OCI-M1 (cell line): ENCODE measurements around the gene DESI1.
"Not testable (repeated sequence)": the region's sequence is repeated elsewhere in the genome, so short reads cannot be mapped to it uniquely, and the experiment has no call there.

ENCODE experiments used
- DNase-seq: peaks from one replicate; lab custom pipeline; 2025; lab: John Stamatoyannopoulos, UW

Gene DESI1

DNA sequence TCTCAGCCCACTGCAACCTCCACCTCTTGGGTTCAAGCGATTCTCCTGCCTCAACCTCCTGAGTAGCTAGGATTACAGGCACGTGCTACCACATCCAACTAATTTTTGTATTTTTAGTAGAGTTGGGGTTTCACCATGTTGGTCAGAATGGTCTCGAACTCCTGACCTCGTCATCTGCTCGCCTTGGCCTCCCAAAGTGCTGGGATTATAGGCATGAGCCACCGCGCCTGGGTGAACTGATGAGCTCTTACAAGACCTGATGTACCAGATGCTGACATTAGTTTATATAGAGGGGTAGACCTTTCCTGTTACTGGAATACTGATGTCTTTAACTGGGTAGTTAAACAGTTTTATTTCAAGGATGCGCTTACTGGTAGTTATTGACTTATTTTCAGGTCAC lies 13.8 kb upstream of the DESI1 start:
- not testable (repeated sequence) for DNase-seq

DNA sequence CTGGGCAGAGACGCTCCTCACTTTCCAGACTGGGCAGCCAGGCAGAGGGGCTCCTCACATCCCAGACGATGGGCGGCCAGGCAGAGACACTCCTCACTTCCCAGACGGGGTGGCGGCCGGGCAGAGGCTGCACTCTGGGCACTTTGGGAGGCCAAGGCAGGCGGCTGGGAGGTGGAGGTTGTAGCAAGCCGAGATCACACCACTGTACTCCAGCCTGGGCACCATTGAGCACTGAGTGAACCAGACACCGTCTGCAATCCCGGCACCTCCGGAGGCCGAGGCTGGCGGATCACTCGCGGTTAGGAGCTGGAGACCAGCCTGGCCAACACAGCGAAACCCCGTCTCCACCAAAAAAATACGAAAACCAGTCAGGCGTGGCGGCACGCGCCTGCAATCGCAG lies 10.8 kb upstream of the DESI1 start:
- DNase-seq, result not testable (repeated sequence)

DNA sequence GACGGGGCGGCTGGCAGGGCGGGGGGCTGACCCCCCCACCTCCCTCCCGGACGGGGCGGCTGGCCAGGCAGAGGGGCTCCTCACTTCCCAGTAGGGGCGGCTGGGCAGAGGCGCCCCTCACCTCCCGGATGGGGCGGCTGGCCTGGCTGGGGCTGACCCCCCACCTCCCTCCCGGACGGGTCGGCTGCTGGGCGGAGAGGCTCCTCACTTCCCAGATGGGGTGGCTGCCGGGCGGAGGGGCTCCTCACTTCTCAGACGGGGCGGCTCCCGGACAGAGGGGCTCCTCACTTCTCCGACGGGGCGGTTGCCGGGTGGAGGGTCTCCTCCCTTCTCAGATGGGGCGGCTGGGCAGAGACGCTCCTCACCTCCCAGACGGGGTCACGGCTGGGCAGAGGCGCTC lies 10.3 kb upstream of the DESI1 start:
- DNase-seq, result not testable (repeated sequence)

DNA sequence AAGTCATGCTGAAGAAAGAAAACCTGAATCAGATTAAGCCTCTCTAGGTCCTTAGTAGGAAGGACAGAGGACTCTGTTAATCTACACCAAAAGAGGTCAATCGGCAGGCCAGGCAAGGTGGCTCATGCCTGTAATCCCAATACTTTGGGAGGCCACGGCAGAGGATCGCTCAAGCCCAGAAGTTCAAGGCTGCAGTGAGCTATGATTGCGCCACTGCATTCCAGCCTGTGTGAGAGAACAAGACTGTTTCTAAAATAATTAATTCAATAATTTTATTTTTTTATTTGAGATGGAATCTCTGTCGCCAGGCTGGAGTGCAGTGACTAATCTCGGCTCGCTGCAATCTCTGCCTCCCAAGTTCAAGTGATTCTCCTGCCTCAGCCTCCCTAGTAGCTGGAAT lies 4.7 kb upstream of the DESI1 start:
- DNase-seq, result no peak

DNA sequence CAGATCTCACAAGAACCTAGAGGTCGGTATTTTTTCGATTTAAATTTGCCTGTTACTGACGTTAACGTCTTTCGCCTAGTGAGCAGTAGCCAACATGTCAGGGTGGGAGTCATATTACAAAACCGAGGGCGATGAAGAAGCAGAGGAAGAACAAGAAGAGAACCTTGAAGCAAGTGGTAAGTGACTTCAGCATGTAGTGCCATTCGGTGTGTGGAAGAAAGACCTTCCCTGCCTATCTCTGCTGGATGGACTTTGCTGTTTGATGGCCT lies 1.0 kb upstream of the DESI1 start:
- DNase-seq, result no peak

DNA sequence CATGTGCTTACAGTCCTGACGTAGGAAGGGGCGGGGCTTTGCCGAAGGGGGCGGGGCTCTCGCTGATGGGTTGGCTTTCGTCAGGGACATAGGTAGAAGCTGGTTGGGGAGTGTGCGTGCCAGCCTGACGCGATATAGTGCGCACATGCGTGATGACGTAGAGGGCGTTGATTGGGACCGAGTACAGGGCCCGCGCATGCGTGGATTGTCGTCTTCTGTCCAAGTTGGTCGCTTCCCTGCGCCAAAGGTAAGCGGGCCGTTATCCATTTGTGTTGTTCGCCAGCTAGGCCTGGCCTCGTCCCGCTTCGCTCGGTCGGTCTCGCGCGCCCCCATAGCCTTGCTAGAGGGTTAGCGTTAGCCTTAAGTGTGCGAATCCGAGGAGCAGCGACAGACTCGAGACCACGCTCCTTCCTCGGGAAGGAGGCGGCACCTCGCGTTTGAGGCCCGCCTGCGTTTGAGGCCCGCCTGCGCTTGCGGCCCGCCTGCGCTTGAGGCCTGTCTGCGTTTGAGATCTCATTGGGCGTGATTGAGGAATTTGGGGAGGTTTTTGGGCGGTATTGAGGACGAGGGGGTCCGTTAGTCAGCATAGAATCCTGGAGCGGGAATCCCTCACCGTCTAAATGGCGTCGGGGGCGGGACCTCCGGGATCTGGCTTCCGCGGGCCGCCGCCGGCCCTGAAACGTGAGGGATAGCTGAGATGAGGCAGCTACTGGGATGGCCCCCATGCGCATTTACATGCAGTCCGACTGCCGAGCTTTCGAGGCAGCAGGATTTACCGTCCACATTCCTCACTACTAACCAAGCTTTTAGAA lies 462 bp upstream of the DESI1 start, which contains the start of gene XRCC6:
Gene XRCC6, plus strand, starts transcription at position 197 of the 812 bp plus-strand sequence. CDS start 710 bp downstream, outside the sequence.
- DNase-seq, result peak; percentile 99

DNA sequence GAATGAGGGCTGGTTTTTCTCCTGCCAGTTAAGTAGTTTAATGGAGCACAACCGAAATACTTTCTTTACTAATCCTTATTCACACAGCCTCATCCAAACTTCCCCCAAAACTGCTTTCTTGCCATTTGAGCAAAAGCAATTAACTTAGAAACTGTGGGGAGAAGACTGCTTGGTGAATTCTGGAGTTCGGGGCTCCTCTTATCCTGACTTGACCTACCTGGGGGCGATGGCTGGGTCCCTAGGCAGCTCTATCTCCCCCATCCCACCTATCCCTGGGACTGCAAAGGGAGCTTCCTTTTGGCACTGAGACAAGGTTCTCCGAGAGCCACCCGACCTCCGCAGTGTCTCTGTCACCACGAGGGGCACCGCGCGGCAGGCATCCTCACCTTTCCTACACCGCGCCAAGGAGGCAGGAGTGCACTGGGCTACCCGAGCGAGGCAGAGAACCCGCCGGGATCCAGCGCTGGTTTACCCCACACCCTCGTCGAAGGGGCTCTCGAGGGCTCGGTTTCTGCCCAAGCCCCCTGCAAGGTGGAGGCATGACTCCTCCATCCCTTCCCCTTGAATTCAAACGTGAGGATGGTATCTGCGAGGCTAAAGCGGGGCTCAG lies 759 bp downstream of the DESI1 start:
- DNase-seq, result peak; percentile 52

DNA sequence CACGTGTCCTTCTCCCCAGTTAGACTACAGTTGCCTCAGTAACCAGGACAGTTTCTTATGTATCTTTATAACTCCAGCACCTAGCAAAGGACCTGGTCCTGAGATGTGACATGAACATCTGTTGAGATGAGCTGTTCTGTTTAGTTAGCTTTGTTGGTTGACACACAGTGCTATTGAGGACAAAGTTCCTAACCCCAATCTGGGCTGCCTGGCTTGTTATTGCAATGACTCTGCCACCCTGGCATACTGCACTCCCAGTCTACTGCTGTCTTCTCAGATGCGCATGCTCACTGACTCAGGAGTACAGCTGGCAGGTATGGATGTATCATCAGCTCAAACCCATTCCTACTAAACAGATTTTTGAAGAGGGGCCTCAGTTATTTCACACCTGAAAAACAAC lies 7.4 kb downstream of the DESI1 start:
- no peak for DNase-seq

DNA sequence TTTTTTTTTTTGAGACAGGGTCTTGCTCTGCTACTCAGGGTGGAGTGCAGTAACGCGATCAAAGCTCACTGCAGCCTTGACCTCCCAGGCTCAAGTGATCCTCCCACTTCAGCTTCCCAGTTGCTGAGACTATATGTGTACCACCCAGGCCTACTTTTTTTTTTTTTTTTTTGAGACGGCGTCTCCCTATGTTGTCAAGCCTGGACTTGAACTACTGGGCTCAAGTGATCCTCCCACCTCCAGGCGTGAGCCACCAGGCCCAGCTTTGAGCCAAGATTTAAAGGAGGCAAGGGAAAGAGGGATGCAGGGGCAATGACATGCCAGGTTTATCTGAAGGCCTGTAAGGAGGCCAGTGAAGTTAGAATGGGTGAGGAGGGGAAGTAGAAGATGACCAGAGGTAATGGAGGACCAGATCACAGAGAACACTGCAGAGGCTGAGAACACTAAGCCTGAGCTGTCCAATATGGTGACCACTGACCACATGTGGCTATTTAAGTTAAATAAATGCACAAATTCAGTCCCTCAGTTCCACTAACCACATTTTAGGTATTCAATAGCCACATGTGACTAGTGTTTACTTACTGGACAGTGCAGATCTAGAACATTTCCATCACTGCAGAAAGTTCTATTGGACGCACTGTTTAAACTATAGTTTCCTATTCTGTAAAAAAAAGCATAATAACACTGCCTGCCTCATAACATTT lies 8.1 kb downstream of the DESI1 start:
- DNase-seq, result no peak

DNA sequence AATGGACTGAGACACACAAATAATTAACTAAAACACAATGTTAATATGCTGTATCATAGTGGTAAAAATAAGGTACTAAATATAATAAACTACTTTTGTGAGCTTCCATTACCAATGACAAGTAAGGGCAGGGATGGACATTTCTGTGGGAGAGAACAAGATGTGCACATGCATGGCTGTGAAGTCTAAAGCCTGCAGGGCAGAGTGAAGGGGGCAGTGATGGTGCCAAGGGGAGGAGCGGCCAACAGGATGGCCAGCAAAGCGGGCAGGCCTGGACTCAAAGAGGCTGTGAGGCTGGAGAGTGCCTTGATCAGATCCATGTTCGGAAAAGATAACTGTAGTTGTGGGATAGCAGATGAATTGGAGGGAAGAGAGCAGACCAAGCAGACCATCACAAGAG lies 12.5 kb downstream of the DESI1 start:
- DNase-seq, result no peak

DNA sequence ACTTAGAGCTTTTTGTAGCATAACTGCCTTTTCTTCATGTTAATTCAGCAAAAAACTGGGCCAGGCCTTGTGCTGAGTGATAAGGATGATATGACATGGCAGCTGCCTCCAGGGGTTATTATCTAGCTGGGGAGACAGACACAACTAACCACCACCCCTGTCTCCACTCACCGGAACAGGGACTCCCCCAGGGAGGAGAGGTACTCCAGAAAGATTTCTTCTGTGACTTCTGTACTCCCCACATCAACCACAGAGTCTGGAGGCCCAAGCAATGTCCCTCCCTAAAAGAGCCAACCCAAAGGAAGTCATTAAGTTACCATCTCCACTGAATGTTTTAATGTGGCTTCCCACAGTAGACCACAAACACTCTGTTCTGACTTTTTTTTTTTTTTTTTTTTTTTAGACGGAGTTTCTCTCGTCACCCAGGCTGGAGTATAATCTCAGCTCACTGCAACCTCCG lies 16.9 kb downstream of the DESI1 start:
- DNase-seq, result peak; percentile 98

DNA sequence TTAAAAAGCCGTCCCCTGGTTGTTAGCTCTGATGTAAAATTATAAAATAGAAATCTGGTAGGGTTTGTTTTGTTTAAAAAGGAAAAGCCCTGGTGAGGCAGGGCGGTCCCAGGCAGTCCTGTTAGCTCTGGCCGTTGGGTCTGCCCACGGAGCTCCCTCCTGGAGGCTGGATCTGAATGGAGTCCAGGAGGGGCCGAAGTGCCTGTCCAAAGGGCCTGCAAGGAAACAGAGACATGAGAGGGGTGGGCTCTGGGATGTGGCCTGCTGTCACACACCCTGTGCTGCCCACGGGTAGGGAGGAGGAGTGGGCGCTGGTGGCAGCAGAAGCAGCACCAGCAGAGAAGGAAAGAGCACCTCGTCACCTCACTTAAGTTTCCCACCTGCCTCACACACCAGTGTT lies 19.9 kb downstream of the DESI1 start:
- DNase-seq, result no peak

DNA sequence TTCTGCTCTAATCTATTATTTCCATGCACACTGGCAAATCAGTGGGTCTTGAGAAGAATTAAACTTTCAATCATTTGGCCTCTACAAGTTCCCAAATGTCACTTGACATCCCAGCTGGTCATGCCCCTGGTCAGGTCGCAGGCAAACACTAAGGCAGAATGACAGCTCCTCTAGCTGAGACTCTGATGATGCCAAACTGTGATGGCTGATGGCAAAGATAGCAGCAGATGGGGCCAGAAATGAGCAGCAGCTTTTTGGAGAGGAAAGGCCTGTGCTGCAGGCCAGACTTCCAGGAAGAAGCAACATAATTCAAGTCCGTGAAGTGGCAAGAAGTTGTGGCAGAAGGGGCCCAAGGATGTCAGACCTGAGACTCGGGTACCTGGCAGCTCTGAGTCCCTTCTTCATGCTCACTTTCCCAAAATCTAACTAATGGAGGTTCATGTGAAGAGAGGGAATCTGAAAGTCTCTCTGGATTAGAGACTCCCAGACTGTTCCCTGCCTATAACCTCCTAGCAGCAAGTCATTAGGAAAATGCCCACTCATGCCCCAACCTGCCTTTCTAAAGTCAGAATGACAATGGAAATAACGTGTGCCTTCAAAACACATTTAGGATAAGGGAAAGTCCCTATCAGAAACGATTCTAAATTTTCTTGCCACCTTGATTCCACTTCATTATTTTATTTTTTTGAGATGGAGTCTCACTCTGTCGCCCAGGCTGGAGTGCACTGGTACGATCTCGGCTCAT lies 21.8 kb downstream of the DESI1 start:
- no peak for DNase-seq

DNA sequence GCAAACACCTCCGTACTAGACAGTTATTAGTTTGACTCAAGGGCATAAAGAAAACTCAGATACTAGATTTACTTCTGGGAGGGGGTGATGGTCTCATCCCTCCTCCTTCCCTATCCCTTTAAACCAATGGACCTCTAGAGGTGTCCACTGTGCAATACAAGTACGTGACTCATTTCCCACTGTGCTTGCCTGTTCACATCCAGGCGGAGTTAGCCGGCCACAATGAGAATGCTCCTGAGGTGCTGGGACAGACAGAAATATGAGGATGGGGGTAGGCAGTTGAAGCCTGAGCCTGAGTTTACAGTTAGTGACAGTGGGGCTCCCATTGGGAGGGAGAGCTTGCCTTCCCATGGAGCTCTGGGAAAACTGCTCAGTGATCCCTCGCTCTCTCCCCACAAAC lies 22.8 kb downstream of the DESI1 start:
- no peak for DNase-seq

DNA sequence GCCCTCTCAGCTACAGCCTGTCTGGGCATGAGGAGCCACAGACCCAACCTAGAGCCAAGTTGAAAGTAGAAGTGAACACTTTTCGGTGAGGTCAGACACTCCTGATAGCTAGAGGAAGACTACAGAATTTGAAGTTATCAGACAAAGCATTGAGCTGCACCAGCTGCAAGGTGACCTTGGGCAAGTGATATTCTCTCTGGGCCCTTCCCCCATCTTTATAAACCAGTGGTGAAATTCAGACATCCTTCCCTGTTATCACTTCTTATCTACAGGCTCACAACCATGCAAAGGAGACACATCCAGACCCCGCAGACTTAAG lies 23.2 kb downstream of the DESI1 start:
- peak; percentile 42 for DNase-seq

DNA sequence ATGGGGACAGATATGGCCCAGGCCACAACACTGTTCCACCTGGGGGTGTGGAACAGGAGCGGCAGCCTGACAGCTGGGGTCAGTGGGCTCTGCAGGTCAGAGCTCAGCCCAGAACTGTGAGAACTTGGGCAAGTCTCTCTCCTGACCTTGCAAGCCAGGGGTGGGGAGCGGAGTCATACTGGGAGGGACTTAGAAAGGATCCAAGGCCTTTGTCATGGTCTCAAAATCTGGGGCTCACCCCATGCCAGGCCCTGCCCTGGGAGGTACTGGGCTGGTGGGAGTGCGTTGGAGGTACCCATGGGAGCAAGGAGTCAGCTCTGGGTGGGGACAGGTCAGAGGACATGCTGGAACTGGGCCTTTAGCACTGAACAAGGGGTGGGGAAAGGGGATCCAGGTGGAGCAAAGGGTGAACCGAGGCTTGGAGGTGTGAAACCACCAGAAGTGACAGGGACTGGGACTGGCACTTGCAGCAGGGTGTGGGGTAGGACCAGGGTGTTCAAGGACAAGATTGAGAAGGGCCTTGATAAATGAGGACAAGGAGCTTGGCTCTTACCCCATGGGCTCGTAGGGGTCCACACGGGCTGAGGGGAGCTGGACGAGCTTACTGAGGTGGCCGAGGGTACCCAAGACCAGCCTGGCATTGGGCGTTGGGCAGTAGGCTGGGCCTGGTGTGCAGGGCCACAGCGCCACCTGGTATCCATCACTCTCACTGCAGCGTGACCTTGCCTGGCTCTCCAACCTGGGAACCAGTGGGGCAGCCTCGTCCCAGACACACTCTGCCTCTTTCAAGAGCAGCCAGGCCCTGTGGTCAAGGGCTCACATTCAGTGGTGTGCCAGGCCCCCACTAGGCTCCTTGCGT lies 23.8 kb downstream of the DESI1 start:
- DNase-seq, result peak; percentile 74

DNA sequence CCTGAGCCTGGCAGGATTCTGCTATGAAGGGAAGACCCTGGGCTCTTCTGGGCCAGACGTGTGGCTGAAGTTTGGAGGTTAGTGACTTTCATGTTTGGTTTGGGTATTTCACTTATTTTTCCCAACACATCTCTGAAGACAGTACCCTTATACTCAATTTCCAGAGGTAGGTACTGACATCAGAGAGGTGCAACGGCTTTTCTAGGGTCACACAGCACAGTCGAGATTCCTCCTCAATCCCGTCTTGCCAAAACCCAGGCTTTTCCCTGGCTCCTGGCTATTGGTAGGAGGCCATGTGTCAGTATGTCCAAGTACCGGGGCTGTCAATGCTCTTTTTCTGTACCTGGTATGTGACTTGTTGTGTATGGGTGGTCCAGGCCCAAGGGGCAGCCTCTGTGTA lies 25.1 kb downstream of the DESI1 start:
- no peak for DNase-seq

DNA sequence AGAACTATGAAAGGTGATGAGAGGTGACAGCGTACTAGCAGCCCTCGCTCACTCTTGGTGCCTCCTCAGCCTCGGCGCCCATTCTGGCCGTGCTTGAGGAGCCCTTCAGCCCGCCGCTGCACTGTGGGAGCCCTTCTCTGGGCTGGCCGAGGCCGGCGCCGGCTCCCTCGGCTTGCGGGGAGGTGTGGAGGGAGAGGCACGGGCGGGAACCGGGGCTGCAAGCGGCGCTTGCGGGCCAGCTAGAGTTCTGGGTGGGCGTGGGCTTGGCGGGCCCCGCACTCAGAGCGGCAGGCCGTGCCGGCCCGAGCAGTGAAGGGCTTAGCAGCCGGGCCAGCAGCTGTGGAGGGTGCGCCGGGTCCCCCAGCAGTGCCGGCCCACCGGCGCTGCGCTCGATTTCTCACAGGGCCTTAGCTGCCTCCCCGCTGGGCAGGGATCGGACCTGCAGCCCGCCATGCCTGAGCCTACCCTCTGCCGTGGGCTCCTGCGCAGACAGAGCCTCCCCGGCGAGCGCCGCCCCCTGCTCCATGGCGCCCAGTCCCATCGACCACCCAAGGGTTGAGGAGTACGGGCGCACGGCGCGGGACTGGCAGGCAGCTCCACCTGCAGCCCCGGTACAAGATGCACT lies 27.4 kb downstream of the DESI1 start:
- DNase-seq, result not testable (repeated sequence)

DNA sequence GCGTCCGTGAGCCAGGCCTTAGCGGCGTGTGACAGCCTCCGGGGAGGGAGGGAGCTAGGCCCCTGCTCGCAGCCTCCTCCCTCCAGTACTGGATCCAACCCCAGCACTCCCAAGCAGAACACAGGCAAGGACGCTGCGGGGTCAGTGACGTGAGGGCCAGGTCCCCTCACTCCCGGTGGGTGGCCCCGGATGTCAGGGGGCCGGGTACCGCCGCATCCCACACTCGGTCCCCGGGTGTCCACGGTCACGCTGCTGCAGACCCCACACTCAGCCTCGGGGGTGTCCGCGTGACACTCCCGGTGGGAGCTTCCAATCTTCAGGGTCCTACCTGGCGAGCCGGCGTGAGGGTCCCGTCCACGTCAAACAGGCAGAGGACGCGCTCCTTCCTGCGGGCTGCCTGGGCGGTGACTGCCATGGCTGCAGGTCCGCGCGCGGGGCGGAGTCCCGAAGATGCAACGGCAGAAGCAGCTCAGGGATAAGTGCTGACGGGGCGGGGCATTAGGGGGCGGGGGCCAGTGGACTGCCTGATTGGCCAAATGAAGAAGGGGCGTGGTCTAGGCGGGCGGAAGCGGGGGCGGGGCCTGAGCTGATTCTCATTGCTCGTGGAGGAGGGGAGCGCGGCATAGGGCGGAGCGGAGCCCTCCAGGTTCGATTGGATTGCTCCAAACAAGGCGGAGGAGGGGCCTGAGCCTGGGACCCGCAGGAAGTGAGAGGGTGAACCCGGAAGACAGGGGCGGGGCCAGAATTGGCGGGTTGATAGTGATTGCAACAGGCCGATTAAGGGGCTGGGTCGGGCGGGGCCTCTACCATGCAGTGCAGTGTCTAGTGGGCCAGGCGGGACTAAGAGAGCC lies 31.2 kb downstream of the DESI1 start, which contains the start of gene PMM1:
Gene PMM1, minus strand, starts transcription at position 450 of the 851 bp plus-strand sequence. Its CDS starts 35 bp downstream, at position 415.
- peak; percentile 100 for DNase-seq

DNA sequence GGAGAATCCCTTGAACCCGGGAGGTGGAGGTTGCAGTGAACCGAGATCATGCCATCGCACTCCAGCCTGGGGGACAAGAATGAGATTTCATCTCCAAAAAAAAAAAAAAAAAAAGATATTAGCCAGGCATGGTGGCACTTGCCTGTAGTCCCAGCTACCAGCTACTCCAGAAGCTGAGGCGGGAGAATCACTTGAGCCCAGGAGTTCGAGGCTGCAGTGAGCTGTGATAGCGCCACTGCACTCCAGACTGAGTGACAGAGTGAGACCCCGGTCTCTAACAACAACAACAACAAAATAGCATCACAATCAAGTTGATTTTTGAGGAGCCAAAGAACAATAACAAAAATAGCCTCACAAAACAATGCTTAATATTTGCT lies 33.5 kb downstream of the DESI1 start:
- DNase-seq, result no peak
